Fibroblast of skin of left biceps (primary cell): Measurements from ENCODE around the gene GP1BB.

Experiments
- DNase-seq, 2 experiments: peaks; one replicate each; pipeline ENCODE4 v3.0.0-alpha.2; 2013; ENCODE audit warnings: low read depth in 2 of 2

Gene GP1BB

GRCh38 chr22:19756288-19757128 lies 33.2 kb downstream of the GP1BB start:
- no peak for DNase-seq

- no peak for DNase-seq
These were observed 34.0 kb downstream of the GP1BB start for GRCh38 chr22:19757140-19757984.

DNA sequence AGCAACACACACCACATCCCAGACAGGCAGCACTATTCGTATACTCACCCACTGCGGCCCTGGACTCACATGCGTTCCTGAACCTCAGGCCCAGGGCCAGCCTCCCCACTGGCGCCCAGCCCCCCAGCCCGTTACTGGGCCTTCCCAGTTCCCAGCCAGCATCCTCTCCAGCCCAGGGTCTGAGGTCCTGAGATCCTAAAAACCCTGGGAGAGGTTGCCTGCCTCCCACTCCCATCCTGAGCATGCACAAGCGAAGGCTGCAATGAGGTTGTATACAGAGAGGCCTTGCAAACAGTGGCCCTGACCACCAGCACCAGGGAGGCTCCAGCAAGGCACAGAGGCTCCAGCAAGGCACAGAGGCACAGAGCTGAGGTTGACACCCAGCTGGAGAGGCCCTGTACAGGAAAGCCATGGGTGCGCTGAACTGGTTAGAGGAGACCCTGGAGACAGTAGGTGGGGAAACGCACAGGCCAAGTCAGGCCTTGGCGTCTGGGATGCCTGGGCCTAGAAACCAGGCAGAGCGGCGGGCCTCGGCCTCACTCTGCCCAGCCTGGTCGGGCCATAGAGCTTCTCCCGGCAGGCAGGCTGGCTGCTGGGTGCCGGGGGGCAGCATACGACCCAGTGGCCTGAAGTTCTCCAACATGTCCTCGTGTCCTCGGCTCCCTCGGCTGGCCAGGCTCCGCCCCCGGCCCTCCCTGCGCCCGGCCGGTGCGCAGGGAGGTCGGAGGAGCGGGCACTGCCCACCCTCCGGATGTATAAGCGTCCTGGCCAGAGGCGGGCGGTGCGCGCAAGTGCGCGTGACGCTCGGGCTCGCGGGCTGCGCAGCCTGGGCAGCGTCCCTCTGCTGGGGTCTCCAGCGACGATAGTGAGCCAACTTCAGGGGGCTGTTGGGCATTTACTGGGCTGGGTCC lies 34.9 kb downstream of the GP1BB start:
- DNase-seq: no peak

DNA sequence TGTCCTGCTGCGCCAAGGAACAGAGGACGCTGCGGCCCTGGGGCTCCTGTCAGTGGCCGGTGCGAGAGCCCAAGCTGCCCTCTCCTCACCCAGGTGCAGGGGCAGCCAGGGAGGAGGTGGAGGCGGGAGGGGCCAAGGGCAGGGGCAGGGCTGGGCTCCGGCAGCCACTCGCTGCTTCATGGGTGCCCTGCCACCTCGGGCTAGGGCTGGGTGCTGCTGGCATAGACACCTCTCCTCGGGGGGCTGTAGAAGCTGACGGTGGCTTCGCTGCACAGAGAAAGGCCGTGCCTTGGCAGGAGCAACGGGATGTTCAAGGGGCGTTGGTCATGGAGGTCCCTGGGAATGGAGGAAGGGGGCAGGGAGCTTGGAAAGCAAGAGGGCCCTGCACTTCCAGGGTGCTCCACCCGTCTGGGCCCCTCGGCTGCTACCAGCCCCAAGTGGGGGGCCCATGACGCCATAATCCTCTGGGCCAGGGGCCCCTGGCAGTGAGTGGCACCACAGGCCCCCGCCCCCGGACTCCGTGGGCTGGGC lies 35.6 kb downstream of the GP1BB start:
- DNase-seq: no peak

- no peak for DNase-seq
These were observed 36.2 kb downstream of the GP1BB start for GRCh38 chr22:19759427-19760057.

DNA sequence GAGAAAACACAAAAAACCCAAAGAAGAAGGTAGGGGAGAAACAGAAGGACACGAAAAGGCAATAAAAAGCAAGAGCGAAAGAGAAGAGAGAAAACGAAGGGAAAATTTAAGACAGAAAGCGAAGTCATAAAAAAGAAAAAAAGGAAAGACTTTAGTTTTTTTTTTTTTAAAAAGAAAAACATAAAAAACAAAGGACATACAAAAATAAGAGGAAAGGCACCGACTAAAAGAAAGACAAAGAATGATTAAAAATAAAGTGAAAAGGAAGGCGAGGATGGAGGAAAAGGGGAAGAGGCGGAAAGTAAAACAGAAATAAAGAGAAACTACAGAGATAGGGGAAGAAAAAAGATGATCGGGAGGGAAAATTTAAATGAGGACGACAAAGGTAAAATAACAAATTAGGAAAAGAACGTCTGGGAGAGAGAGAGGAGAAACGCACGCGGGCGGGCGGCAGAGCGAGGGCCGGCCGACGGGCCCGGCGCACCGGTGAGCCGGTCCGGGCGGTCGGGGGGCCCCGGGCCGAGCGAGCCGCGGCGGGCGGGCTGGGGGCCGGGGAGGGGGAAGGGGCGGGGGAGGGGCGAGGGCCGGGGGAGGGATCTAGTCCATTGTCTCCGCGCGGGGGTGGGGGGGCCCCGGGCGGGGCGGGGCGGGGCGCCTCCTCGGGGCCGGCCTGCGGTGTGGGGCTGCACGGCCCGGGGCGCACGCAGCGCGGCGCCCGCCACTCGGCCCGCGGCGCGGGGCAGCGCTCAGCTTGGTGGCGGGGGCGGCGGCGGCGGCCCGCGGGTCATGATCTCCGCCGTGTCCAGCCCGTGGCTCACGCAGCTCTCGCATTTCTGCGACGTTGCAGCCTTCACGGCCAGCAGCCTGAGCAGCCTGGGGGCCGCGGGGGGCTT lies 37.0 kb downstream of the GP1BB start, which contains the start of gene TBX1:
TSS of gene TBX1 (plus strand) at position 721 of the 893 bp plus-strand sequence. CDS start at position 787, 66 bp downstream.
- DNase-seq: no peak

DNA sequence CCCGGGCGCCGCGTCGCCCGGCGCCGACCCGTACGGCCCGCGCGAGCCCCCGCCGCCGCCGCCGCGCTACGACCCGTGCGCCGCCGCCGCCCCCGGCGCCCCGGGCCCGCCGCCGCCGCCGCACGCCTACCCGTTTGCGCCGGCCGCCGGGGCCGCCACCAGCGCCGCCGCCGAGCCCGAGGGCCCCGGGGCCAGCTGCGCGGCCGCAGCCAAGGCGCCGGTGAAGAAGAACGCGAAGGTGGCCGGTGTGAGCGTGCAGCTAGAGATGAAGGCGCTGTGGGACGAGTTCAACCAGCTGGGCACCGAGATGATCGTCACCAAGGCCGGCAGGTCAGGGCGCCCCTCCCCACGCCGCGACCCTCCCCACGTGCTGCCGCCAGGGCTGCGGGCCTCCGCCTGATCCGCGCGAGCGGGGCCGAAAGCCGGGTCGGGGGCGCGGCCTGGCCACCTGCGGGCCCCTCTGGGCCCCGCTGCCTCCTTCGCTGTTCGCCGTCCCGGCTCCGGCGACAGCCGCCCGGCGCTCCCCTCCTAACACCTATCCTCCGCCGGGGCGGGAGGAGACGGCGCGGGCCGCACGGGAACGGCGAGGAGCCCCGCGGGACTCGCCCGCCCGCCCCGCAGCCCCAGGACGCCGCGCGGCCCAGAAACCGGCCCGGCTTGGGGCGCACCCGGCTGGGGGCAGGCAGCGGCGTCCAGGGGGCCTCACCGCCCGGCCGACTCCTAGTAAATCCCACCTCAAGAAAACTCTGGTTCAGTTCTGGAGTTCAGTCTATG lies 37.8 kb downstream of the GP1BB start:
- DNase-seq: no peak

DNA sequence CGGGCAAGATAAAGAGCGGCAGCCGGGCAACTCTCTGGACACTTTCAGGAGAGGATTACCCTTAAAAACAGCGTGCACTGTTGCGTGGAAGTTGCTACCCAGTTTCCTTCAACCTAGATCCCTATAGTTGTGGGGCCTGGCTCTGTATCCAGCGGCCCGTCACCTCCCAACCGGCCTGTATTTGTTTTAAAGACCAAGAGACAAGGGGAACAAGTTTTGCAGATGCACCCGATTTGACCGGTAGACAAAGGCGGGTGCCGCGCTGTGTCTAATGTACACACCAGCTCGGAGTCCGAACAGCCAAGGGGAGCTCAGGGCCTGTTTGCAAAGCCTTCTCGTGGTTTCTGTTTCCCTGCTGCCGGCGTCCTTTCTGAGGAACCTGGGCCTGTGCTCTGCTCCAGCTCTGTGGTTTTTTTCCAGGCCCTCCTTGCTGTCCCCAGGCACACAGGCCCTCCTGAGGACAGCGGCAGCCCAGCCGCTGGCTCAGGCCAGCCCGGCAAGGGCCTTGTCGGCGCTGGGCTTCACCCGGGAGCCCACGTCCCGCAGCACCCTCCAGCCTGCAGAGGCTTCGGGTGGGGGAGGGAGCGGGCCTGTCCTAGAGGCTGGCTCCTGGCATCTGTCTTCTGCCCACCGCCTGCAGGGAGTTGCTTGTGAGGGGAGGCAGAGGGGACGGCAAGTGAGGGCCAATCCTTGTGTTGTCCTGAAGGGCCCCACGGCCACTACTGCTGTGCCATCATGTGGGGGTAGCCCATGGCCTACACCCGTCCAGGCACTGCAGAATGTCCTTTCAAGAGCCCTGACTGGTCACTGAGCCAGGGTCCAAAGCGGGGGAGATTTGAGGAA lies 38.6 kb downstream of the GP1BB start:
- no peak for DNase-seq

DNA sequence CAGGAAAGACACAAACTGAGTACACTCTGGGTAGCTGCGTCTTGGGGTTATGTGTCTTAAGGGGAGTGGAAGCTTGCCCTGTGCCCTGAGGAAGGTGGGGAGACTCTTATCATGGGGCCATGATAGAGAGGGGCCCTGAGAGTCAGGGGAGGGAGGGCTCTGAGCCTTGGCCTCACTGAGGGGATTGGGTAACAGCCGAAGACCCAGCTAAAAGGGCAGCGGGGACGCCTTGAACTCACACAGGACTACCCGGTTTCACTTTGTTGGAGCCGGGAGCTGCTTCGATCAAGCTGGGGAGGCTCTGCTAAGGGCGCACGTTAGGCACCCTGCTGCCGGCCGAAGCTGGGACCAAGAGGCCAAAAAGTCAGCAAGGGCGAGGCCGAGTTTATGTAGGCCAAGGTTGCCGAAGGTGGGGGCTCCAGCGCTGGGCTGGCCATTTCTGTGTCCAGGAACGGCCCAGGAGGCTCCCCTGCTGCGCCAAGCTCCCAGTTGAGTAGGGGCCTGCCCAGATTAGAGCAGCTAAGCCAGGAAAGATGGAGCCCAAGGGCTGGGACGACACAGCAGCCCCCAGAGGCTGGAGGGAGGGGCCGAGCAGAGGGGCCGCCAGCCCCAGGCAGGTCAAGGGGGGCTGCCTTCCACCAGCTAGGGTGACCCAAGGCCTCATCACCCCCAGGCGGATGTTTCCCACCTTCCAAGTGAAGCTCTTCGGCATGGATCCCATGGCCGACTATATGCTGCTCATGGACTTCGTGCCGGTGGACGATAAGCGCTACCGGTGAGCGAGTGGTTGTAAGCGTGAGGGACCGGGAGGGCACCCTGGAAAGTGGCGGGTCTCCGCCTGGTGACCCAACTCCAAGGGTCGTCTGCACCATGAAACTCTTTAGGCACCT lies 39.5 kb downstream of the GP1BB start:
- DNase-seq: no peak

- no peak for DNase-seq
These were observed 40.3 kb downstream of the GP1BB start for GRCh38 chr22:19763458-19764298.

DNA sequence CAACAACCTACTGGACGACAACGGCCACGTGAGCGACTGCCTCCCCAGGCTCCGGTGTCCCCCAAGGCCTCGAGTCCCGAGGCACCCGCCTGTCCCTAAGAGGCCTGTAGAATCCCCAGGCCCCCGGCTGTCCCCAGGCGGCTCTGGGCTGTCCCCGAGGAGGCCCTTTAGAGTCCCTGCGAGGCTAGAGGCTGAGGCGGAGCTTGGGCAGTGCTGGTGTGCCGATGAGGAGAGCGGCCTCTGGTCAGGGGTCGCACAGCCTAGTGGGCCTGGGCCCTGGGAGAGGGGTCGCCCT lies 40.9 kb downstream of the GP1BB start:
- DNase-seq: no peak

GRCh38 chr22:19764636-19765476 lies 41.5 kb downstream of the GP1BB start:
- no peak for DNase-seq

- DNase-seq: no peak
These were observed 42.3 kb downstream of the GP1BB start for GRCh38 chr22:19765477-19766239.

- no peak for DNase-seq
These were observed 42.8 kb downstream of the GP1BB start for GRCh38 chr22:19766240-19766510.
